Activated CD8-positive, alpha-beta T cell treated with anti-CD3 and anti-CD28 coated beads for 36 hours (primary cell): ENCODE data around the gene SETMAR. TPM values are rescaled to one million over a fixed set of nuclear protein-coding genes. Genes with fewer than 3 reads are reported as not detected.

Experiments
- ATAC-seq: fragments of 200-7000 bp; cut with Tn5 transposase; one replicate; pipeline ENCODE4 v1.10.0; 2021; ENCODE audit warnings: mild to moderate bottlenecking, moderate library complexity
- CTCF ChIA-PET: fragments of 350-600 bp; sonication (Branson Sonifier 250); formaldehyde crosslinking; loops from one replicate; lab custom pipeline; 2021; ENCODE audit warnings: antibody characterized with exemption; lab: Charles Lee
- POLR2A ChIA-PET: fragments of 350-600 bp; sonication (Branson Sonifier 250); formaldehyde crosslinking; loops from one replicate; lab custom pipeline; 2021; ENCODE audit warnings: antibody characterized with exemption; lab: Charles Lee
- DNase-seq: peaks from one replicate; pipeline ENCODE4 v3.0.0-alpha.2; 2020
- H3K27ac Mint-ChIP-seq: one replicate; pipeline ENCODE4 v1.8.0; 2021; ENCODE audit warnings: mild to moderate bottlenecking, mixed read lengths
- H3K27me3 Mint-ChIP-seq: one replicate; pipeline ENCODE4 v1.8.0; 2021; ENCODE audit warnings: mixed read lengths
- H3K36me3 Mint-ChIP-seq: one replicate; pipeline ENCODE4 v1.8.0; 2021; ENCODE audit warnings: low read depth, mixed read lengths
- H3K4me1 Mint-ChIP-seq: one replicate; pipeline ENCODE4 v1.8.0; 2021; ENCODE audit warnings: low read depth, mixed read lengths
- H3K4me3 Mint-ChIP-seq: one replicate; pipeline ENCODE4 v1.8.0; 2021; ENCODE audit warnings: mild to moderate bottlenecking, moderate library complexity, mixed read lengths
- H3K9me3 Mint-ChIP-seq: one replicate; pipeline ENCODE4 v1.8.0; 2021; ENCODE audit warnings: mixed read lengths
- intact Hi-C: fragments of 100-400 bp; cut with micrococcal nuclease; formaldehyde crosslinking; loops from one replicate; pipeline ENCODE4 v1.10.0; 2022
- total RNA-seq, 2 experiments: library from RNA; stranded (reverse); gene quantifications; one replicate each; pipeline ENCODE4 v1.2.3, GENCODE V29; 2021
- TF ChIP-seq, protein P1 (sequence below): fragments of 200-600 bp; IDR thresholded peaks from one replicate; pipeline ENCODE4 v1.8.0; 2022; ENCODE audit warnings: antibody characterized with exemption, mild to moderate bottlenecking

SETMAR gene
- total RNA-seq, 2 experiments from 2014 or later, result 13.6 to 14.6 TPM

GRCh38 chr3:4336850-4337546 lies 33.8 kb downstream of the SETMAR start:
- Mint-ChIP-seq H3K4me3 (no peak overlapping the region), H3K36me3 (no peaks in the 10 kb centered on the region), H3K27ac (no peak overlapping the region), H3K4me1 (no peaks in the 10 kb centered on the region), H3K9me3 (no peaks in the 10 kb centered on the region), H3K27me3 (no peaks in the 10 kb centered on the region)
- no peak for DNase-seq
- intact Hi-C loops, result no loop called here
- POLR2A ChIA-PET, result no interaction called here
- CTCF ChIA-PET, result interaction anchor here (2.1 kb wide), 1 partner anchor 14 kb away, joined by 11 read pairs; no protein-coding TSS in a partner anchor
- no peak for ATAC-seq
- TF ChIP-seq, protein P1, sequence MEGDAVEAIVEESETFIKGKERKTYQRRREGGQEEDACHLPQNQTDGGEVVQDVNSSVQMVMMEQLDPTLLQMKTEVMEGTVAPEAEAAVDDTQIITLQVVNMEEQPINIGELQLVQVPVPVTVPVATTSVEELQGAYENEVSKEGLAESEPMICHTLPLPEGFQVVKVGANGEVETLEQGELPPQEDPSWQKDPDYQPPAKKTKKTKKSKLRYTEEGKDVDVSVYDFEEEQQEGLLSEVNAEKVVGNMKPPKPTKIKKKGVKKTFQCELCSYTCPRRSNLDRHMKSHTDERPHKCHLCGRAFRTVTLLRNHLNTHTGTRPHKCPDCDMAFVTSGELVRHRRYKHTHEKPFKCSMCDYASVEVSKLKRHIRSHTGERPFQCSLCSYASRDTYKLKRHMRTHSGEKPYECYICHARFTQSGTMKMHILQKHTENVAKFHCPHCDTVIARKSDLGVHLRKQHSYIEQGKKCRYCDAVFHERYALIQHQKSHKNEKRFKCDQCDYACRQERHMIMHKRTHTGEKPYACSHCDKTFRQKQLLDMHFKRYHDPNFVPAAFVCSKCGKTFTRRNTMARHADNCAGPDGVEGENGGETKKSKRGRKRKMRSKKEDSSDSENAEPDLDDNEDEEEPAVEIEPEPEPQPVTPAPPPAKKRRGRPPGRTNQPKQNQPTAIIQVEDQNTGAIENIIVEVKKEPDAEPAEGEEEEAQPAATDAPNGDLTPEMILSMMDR, result no peak

- ATAC-seq (no peak), DNase-seq (no peak)
- CTCF ChIA-PET, result interaction anchor here (1.4 to 2.2 kb wide), 3 partner anchors 12 to 295 kb away, joined by 3 to 11 read pairs (median 5); no protein-coding TSS in a partner anchor
- Mint-ChIP-seq H3K27me3 (no peaks in the 10 kb centered on the region), H3K9me3 (no peaks in the 10 kb centered on the region), H3K4me3 (no peak overlapping the region), H3K27ac (no peak overlapping the region), H3K4me1 (no peaks in the 10 kb centered on the region), H3K36me3 (no peaks in the 10 kb centered on the region)
- TF ChIP-seq, protein P1, result no peak
- POLR2A ChIA-PET, result no interaction called here
- intact Hi-C loops, result no loop called here
Observed at GRCh38 chr3:4338751-4339150, 35.6 kb downstream of the SETMAR start.

GRCh38 chr3:4340077-4340410 lies 36.9 kb downstream of the SETMAR start:
- Mint-ChIP-seq H3K4me1 (no peaks in the 10 kb centered on the region), H3K27me3 (no peaks in the 10 kb centered on the region), H3K27ac (no peak overlapping the region), H3K4me3 (no peak overlapping the region), H3K9me3 (no peaks in the 10 kb centered on the region), H3K36me3 (no peaks in the 10 kb centered on the region)
- TF ChIP-seq, protein P1, result no peak
- DNase-seq, result no peak
- ATAC-seq, result no peak
- ChIA-PET CTCF (interaction anchor here (1.2 to 2.9 kb wide), 2 partner anchors 11 to 155 kb away, joined by 3 to 23 read pairs; no protein-coding TSS in a partner anchor), POLR2A (no interaction called here)
- intact Hi-C loops, result no loop called here

GRCh38 chr3:4340411-4341335 lies 37.5 kb downstream of the SETMAR start:
- intact Hi-C loops, result no loop called here
- Mint-ChIP-seq H3K4me1 (no peaks in the 10 kb centered on the region), H3K4me3 (no peak overlapping the region), H3K27ac (no peak overlapping the region), H3K36me3 (no peaks in the 10 kb centered on the region), H3K27me3 (no peaks in the 10 kb centered on the region), H3K9me3 (no peaks in the 10 kb centered on the region)
- POLR2A ChIA-PET, result no interaction called here
- no peak for DNase-seq
- CTCF ChIA-PET, result interaction anchor here (1.1 to 2.9 kb wide), 3 partner anchors 10 to 292 kb away, joined by 3 to 23 read pairs (median 4); no protein-coding TSS in a partner anchor
- ATAC-seq, result no peak
- TF ChIP-seq, protein P1, result no peak
